ENCODE data around the gene TCF4.

DNA sequence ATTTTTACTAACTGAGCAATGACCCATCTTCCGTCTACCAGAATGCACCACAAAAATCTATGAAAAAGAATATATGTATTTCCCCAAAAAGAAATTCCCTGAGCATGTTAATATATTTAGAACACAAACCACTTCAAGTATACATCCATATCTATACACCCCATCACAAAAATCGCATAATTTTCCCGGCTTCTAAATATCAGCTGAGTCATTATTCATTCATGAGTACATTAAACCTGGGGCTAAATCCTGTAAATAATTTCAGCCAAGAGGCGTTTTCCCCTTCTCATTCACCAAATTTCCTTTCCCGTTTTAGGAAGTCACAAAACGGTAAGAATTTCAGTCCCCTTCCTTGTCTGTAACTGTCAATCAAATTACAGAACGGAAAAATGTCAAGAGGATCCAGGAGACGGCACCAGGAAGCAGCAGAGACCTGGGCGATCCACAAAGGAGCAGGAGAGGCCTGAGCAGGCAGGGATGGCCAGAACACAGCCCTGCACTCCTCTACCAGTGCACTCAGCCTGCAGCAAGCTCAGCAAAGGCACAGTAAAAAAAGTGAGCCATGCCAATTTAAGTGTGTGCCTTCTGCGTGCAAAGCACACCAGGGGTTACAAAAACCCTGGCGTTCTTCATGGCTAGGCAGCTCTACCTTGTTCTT is 300.7 kb downstream of the TCF4 start:
- TF ChIP-seq, protein P1, sequence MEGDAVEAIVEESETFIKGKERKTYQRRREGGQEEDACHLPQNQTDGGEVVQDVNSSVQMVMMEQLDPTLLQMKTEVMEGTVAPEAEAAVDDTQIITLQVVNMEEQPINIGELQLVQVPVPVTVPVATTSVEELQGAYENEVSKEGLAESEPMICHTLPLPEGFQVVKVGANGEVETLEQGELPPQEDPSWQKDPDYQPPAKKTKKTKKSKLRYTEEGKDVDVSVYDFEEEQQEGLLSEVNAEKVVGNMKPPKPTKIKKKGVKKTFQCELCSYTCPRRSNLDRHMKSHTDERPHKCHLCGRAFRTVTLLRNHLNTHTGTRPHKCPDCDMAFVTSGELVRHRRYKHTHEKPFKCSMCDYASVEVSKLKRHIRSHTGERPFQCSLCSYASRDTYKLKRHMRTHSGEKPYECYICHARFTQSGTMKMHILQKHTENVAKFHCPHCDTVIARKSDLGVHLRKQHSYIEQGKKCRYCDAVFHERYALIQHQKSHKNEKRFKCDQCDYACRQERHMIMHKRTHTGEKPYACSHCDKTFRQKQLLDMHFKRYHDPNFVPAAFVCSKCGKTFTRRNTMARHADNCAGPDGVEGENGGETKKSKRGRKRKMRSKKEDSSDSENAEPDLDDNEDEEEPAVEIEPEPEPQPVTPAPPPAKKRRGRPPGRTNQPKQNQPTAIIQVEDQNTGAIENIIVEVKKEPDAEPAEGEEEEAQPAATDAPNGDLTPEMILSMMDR (IDR thresholded peaks at IDR 0.05) = no peak
- TF ChIP-seq SIN3A (IDR thresholded peaks at IDR 0.05; ENCODE audit: borderline replicate concordance, insufficient read depth, low read depth, low read length) (no peak), TCF7L2 (IDR thresholded peaks at IDR 0.05; ENCODE audit: low read depth, low read length) (no peak), POLR2AphosphoS5 (IDR thresholded peaks at IDR 0.05; ENCODE audit: low read depth, low read length) (no peak)

All from Panc1 (cell line).